Adrenal gland (tissue), 5 donors: Measurements from ENCODE around the gene CAND2.

Experiments used
- POLR2A ChIP-seq, 2 donors: fragments of 450-650 bp; IDR thresholded peaks; one replicate each; pipeline ENCODE4 v1.6.1; 2017; ENCODE audit warnings: antibody characterized with exemption in 2 of 2, mild to moderate bottlenecking in 2 of 2, moderate library complexity in 1 of 2
- TF ChIP-seq, protein P1 (sequence below), 6 experiments: fragments of 450-650 bp in 4 of 6; fragments of 200-600 bp in 2 of 6; sonication (generic) in 1 of 6; IDR thresholded peaks; 1 replicate in 5 of 6; 2 replicates in 1 of 6; pipeline versions ENCODE4 v1.5.1 to v1.8.0; 2016 to 2021; ENCODE audit warnings: antibody characterized with exemption in 6 of 6, mild to moderate bottlenecking in 2 of 6, moderate library complexity in 1 of 6
- donor health status: DM: no; HTN: no; CAD: no.

DNA sequence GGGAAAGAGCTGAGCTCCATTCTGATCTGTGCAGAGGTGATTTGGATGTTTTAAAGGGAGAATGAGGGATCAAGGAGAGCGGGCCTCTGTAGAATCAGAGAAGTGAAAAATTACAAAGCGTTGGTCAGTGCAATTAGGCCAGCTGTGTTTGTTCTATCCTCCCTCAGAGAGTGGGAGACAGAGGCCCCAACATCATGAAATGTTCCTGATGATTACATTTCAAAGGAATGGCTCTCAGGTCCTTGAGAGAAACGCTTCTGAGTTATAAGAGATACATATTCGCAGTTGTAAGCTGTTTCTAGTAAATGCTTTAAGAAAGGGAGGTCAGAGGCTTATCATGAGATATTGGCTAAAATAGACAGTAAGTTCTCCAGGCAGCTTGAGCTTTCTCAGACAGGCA lies 15.7 kb upstream of the CAND2 start:
- TF ChIP-seq POLR2A (IDR thresholded peaks at IDR 0.05), result no peak
- TF ChIP-seq, protein P1, sequence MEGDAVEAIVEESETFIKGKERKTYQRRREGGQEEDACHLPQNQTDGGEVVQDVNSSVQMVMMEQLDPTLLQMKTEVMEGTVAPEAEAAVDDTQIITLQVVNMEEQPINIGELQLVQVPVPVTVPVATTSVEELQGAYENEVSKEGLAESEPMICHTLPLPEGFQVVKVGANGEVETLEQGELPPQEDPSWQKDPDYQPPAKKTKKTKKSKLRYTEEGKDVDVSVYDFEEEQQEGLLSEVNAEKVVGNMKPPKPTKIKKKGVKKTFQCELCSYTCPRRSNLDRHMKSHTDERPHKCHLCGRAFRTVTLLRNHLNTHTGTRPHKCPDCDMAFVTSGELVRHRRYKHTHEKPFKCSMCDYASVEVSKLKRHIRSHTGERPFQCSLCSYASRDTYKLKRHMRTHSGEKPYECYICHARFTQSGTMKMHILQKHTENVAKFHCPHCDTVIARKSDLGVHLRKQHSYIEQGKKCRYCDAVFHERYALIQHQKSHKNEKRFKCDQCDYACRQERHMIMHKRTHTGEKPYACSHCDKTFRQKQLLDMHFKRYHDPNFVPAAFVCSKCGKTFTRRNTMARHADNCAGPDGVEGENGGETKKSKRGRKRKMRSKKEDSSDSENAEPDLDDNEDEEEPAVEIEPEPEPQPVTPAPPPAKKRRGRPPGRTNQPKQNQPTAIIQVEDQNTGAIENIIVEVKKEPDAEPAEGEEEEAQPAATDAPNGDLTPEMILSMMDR (IDR thresholded peaks at IDR 0.05), result no peak
